ENCODE data around the gene SLC2A2. TPM values are rescaled to one million over a fixed set of nuclear protein-coding genes. Genes with fewer than 3 reads are reported as not detected.
"Not testable (repeated sequence)": the region's sequence is repeated elsewhere in the genome, so short reads cannot be mapped to it uniquely, and the experiment has no call there.

SLC2A2 gene
- total RNA-seq, 4 donors from 2014 or later: 2.0 TPM; not detected in 3

DNA sequence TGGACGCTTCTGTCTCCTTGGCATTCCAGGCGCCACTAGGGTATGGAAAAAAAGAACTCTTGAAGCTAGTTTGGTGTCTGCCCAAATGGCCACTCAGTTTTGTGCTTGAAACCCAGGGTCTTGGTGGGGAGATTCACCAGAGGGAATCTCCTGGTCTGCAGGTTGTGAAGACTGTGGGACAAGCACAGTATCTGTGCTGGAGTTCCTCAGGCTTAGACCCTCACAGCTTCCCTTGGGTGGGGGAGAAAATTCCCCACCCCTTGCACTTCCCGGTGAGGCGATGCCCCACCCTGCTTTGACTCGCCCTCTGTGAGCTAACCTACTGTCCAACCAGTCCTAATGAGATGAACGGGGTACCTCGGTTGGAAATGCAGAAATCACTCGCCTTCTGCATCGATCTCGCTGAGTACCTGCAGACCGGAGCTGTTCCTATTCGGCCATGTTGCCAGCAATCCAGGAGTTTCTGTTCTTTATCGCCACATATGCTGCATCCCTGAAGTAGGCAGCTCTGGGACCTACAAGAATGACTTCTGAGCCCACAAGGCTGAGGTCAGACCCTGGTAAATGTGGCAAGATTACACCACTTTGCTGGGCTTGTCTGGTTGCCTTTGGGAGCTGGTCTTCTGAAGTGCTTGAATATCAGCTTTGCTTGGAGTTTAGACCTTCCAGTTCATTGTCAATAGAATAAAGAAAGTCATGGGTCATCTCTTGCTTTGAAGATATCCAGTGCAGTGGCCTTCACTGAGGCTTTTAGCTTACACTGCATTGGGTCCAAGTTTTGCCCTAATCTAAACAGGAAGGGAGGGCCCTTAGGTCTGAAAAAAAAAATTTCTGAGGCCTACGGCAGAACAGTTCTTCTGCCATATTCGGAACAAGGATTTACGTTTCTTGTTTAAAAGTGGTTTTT, 51.0 kb downstream of the SLC2A2 start:
- no peak for DNase-seq (ENCODE audit: low spot score in 2 of 2)
- TF ChIP-seq POLR2A (IDR thresholded peaks at IDR 0.05): no peak
- TF ChIP-seq, protein P1, sequence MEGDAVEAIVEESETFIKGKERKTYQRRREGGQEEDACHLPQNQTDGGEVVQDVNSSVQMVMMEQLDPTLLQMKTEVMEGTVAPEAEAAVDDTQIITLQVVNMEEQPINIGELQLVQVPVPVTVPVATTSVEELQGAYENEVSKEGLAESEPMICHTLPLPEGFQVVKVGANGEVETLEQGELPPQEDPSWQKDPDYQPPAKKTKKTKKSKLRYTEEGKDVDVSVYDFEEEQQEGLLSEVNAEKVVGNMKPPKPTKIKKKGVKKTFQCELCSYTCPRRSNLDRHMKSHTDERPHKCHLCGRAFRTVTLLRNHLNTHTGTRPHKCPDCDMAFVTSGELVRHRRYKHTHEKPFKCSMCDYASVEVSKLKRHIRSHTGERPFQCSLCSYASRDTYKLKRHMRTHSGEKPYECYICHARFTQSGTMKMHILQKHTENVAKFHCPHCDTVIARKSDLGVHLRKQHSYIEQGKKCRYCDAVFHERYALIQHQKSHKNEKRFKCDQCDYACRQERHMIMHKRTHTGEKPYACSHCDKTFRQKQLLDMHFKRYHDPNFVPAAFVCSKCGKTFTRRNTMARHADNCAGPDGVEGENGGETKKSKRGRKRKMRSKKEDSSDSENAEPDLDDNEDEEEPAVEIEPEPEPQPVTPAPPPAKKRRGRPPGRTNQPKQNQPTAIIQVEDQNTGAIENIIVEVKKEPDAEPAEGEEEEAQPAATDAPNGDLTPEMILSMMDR (IDR thresholded peaks at IDR 0.05): no peak
- Histone ChIP-seq H3K4me3 (no peak overlapping the region), H3K4me1 (no peaks in the 10 kb centered on the region), H3K9me3 (no peaks in the 10 kb centered on the region), H3K27ac (no peak overlapping the region), H3K27me3 (peaks cover 2% of the 10 kb centered on the region), H3K36me3 (no peaks in the 10 kb centered on the region)
- WGBS: 95% methylated on average over 16 of the region's 16 CpGs

DNA sequence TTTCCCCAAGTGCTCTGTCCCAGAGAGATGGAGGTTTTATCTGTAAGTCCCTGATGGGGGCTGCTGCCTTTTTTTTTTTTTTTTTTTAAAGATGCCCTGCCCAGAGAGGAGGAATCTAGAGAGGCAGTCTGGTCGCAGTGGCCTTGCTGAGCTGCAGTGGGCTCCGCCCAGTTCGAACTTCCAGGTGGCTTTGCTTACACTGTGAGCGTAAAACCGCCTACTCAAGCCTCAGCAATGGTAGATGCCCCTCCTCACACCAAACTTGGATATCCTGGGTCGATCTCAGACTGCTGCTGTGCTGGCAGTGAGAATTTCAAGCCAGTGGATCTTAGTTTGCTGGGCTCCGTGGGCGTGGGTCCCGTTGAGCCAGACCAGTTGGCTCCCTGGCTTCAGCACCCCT, 51.6 kb downstream of the SLC2A2 start:
- Histone ChIP-seq H3K27me3 (peaks cover 2% of the 10 kb centered on the region), H3K4me3 (no peak overlapping the region), H3K9me3 (no peaks in the 10 kb centered on the region), H3K36me3 (no peaks in the 10 kb centered on the region), H3K4me1 (no peaks in the 10 kb centered on the region), H3K27ac (no peak overlapping the region)
- 86% methylated on average over 9 of the region's 9 CpGs for WGBS
- TF ChIP-seq POLR2AphosphoS5 (IDR thresholded peaks at IDR 0.05) (no peak), POLR2A (IDR thresholded peaks at IDR 0.05) (no peak), EP300 (IDR thresholded peaks at IDR 0.05) (no peak)
- TF ChIP-seq, protein P1 (IDR thresholded peaks at IDR 0.05): no peak
- DNase-seq (ENCODE audit: low spot score in 2 of 2): no peak

DNA sequence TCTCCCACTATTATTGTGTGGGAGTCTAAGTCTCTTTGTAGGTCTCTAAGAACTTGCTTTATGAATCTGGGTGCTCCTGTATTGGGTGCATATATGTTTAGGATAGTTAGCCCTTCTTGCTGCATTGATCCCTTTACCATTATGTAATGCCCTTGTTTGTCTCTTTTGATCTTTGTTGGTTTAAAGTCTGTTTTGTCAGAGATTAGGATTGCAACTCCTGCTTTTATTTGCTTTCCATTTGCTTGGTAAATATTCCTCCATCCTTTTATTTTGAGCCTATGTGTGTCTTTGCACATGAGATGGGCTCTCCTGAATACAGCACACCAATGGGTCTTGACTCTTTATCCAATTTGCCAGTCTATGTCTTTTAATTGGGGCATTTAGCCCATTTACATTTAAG, 53.6 kb downstream of the SLC2A2 start:
- not testable (repeated sequence) for H3K36me3 ChIP-seq; H3K9me3 ChIP-seq; H3K4me1 ChIP-seq; H3K27ac ChIP-seq; H3K27me3 ChIP-seq; H3K4me3 ChIP-seq; DNase-seq (ENCODE audit: low spot score in 2 of 2)

DNA sequence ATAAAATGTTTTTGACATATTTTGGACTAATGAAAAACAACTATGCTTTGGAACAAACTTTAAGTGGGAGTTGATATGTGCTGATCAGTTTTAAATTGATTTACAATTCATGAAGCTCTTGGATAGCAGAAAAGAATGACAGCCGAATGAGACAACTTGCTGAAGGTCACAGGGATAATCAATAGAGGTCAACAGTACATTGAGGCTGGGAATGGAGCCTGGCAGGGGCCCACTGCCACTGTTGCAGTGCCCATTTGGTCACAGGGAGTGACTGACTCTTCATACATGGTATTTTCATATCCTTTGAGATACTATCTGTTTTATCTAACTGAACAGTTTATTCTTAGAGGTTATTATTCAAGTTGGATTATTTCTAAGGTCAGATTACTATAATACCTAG, 59.4 kb downstream of the SLC2A2 start:
- TF ChIP-seq, protein P1 (IDR thresholded peaks at IDR 0.05): no peak
- TF ChIP-seq POLR2AphosphoS5 (IDR thresholded peaks at IDR 0.05) (no peak), EP300 (IDR thresholded peaks at IDR 0.05) (no peak), POLR2A (IDR thresholded peaks at IDR 0.05) (no peak)
- no peak overlapping the region for H3K4me3 ChIP-seq

DNA sequence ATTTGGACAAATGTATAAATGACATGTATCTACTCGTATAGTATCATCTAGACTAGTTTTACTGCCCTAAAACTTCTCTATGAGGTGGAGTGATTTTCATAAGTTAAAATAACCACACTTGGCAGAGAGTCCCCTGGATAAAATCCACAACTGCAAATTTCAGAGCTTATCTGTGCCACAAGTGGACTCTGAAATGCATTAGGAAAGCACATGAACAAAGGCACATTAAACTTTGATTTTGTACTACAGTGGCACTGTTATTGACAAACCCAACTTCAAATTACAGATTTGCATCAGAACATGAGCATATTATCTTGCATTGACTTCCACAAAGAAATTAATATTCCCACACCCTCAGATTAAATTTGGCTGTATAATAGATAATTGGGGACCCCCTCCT, 60.0 kb downstream of the SLC2A2 start:
- H3K4me1 ChIP-seq: no peaks in the 10 kb centered on the region
- H3K27ac ChIP-seq: no peak overlapping the region
- no peak for DNase-seq (ENCODE audit: low spot score in 2 of 2)
- TF ChIP-seq, protein P1 (IDR thresholded peaks at IDR 0.05): no peak
- TF ChIP-seq EP300 (IDR thresholded peaks at IDR 0.05) (no peak), POLR2A (IDR thresholded peaks at IDR 0.05) (no peak), POLR2AphosphoS5 (IDR thresholded peaks at IDR 0.05) (no peak)
- no peaks in the 10 kb centered on the region for H3K9me3 ChIP-seq
- no peak overlapping the region for H3K4me3 ChIP-seq
- no peaks in the 10 kb centered on the region for H3K36me3 ChIP-seq
- H3K27me3 ChIP-seq: no peaks in the 10 kb centered on the region
- WGBS: 61% methylated on average over 1 of the region's 1 CpG

More for the DNA sequence above, 59.4 kb downstream of the SLC2A2 start:
- 76% methylated on average over 1 of the region's 1 CpG for WGBS
- DNase-seq (ENCODE audit: low spot score in 2 of 2): no peak
- H3K27me3 ChIP-seq: no peaks in the 10 kb centered on the region
- H3K4me1 ChIP-seq: no peaks in the 10 kb centered on the region
- H3K27ac ChIP-seq: no peak overlapping the region
- no peaks in the 10 kb centered on the region for H3K9me3 ChIP-seq
- H3K36me3 ChIP-seq: no peaks in the 10 kb centered on the region

Measured in suprapubic skin (tissue), 4 donors.